ENCODE measurements around the gene PODN.

The PODN gene

DNA sequence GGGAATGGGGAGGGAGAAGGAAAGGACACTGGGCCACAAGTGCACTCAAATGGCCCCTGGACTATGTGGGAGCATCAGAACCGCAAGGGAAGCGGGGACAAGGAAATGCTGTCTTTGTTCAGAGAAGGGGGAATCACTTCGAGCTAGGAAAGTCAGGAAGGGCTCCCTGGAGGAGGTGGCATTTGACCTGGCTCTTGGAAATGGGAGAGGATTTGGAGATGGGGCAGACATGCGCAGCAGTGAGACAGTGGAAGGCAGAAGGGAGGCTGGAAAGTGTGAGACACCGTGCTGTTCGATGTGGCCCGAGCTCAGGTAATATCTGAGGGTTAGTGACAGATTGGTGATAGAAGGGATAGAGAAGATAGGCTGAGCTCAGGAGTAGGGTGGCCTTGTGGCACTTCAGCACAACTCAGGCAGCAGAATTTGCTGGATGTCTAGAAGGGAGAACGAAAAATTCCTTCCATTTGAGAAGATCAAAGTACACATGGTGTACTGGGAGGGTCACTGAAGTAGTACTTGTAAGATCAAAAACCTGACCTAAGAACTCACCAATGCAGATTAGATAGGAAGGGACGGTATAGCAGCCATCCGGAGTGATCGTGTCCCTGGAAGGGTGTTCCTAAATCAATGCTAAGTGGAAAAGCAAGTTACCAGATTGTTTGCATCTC is 55.1 kb downstream of the PODN start:
- no peak for DNase-seq

DNA sequence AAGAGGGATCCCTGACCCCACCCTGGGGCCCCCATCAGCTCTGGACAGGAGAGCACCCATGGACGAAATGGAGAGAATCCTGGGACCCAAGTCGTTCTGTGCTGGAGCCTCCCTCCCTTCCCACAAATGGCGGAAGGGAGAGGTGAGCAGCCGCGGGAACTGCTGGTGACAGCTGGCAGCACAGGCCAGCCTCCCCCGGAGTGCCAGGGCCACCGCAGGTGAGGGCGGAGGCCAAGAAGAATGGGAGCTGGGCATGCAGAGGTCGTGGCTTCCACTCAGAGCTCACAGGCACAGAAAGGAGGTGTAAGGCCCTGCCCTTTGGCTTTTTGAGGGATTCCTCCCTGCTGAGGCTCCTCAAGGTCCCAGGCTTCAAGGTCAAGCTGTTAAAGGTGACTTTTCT is 55.8 kb downstream of the PODN start:
- DNase-seq: no peak

DNA sequence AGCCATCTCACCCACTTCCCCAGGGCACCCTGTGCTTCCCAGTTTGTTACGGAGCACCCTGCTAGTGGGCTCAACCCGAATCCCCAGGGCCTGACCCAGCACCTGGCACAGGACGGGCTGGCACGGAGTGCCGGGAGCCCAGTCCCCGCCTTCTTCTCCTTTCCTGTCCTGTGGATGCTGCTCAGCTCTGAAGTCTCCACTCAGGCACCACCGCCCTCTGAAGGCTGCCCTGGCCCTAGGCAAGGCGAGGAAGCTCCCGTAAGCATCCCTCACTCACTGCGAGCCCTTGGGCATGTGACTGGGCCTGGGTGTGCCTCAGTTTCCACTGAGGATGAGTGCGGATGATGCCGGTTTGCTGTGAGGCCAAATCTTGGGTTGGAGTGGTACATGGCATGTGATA is 58.6 kb downstream of the PODN start:
- DNase-seq: no peak

DNA sequence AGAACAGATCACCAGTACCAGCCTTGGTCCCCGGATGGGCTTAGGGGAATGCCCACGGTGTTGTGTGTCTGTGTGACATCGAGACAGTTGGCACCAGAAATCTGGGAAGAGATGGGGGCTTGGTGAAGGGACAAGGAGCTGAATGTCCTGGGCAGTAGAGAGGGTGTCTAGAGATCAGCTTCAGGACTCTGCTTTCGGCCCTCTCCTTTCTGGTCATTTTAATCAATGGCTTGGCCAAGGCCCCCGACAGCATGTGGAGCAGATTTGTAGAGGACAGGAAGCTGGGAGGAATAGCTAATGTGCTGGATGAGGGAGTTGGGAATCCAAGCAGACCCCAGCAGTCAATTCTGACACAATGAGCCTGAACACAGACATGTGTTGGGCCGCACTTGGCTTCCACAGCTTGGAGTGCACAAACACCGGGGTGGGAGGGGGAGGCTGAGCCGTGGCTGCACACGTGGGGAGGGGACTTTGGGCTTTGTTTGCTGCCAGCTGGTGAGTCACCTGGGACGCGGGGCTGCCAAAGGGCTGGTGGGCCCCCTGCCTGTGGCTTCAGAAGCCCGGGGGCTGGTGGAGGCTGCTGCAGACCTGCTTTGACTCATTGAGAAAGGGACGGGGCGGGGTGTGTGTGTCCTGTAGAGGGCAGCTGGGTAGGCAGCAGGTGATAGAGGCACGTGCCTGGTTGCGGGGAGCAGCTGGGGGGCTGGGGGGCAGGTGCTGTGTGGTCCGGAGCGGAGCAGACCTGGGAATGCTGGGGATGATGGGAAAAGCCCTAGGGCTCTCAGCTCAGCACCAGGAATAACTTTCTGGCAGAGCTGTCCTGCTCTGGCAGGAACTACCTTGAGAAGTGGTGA is 59.5 kb downstream of the PODN start:
- DNase-seq: no peak

DNA sequence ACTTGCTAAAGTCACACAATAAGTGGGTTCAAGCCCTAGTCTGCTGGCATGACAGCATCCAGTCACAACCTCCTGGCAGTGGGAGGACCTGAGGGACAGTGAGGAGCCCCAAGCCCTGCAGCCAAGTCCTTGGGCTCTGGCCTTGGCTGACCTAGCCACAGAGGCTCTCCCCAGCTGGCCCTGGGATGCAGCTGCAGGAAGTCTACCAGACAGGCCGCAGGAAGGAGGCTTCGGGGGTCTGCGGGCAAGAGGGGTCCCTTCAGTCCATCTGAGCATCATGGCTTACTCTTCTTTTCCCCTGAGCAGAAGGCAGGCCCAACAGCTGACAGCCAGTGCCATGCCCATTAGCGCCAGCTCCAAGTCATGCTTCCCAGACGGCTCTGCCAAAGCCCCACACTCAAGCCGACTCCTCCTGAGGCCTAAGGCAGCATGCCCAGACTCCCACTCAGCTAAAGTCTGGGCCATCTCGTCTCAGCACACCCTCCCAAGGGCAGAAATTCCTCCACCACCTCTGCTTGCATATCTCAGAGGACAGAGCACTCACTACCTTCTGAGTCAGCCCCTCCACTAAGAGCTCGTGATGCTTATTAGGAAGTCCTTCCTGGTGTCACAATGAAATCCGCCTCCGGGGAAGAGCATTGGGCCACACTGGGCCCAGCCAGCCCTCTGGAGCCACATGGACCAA is 60.3 kb downstream of the PODN start:
- no peak for DNase-seq

DNA sequence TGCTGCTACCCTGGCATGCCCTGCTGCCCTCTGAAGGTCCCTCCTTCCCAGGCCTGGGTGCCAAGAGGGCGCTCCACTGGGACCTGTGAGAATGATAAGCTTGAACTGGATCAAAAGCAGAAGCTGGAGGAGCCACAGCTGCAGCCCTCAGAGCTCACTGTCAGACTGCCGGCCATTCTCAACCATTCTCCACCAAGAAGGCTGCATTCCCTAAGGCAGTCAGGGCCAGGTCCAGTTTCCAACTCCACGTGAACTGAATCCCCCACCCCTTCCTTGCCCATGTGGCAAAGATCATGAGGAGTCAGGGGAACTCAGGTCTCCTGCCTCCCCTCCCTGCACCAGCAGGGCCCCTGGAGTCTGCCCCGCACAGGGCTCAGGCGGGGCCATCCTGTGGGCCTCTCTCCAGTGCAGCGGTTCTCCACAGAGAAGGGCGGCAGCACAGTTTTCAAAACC is 61.0 kb downstream of the PODN start:
- DNase-seq: no peak

DNA sequence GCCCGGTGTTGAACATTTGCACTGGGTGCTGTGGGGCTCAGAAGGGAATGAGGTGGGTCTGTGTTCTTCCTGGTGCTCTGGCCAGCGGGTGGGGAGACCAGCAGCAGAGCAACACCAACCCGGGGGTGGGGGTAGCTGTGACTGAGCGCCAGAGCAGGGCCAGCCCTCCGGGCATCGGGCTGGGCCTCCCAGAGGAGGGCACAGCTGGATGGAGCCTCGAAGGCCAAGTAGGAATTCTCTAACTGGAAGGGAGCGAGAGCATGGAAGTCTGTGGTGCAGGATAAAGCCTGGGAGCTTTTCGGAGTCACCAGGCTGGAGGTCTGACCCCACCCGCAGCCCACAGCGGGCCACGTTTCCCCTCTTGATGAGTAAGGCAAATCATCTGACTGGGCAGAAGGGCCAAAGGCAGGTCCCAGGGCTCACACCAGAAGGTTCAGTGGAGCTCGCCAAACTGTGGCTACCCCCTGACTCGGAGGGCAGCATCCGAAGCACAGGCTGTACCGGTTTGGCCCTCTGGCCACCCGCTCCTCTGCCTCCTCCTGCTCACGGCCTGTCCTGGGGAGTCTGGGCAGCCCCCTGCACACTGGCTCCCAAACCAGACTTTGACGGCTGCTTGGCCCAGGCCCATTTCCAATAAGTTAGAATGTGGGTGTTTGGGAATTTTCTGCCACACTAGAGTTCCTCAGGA is 61.6 kb downstream of the PODN start:
- no peak for DNase-seq

DNA sequence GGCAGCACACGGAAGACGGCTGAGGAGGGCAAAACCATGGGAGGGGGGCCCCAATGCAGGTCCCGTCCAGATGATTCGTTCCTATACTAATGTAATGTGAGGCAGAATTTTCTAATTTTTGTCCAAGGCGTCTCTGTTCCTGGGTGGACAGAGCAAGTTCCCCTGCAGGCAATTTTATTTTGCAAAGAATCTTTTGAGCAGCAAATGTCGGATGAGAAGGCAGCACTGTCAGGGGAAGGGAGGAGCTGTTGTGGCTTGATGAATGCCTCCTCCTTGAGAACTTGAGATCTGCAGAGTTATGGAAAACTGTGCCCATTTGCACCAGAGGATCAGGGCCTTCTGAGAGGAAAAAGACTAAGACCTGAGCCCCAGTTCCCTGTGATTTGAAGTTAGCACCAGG is 63.1 kb downstream of the PODN start:
- no peak for DNase-seq

DNA sequence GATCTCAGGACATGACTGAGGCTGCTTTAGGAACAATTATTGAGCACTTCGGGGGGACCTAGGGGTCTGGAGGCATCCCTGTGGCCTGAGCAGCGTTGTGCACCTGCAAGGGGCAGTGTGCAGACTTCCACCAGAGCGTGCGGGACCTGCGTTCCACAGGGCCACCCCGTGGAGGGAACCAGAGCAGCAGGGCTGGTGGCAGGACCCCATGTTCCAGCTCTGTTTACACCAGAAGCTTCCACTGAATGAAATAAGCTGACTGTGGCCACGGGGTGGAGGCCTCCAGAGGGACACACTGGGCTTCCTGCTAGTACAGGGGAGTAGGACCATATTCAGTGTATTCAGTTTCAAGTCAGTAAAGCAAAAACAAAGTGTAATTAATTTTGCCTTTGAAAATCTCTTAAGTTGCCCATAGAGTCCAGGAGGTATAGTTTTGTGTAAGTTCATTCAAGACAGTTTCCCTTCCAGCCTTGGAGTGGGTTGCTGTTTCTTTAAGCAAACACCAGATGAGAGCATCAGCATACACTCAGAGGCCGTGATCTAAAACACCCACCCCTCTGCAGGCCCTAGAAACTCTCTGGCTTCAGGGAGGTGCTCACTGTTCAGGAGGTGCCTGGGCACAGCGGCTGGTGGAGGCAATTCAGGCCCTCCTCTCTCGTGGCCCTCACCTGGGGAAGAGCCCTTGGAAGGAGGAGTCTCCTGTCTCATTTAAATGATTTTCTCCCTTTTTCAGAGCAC is 63.8 kb downstream of the PODN start:
- DNase-seq: no peak

DNA sequence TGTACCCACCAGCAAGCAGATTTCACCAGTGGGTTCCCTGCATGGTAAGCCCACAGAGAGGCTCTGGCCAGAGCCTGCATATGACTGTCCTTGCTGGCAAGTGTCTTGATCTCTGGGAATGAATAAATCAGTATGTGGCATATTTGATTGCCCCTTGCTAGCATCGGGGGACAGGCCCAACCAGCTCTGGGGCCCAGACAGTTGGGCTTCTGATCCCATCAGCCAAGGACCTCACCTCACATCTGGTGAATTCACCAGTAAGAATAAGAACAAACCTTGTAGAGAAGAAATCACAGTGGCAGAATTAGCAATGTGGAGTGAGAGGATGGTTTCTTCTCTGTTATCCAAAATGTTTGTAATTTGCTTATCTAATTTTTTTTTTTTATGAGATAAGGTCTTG is 64.5 kb downstream of the PODN start:
- DNase-seq: no peak

DNA sequence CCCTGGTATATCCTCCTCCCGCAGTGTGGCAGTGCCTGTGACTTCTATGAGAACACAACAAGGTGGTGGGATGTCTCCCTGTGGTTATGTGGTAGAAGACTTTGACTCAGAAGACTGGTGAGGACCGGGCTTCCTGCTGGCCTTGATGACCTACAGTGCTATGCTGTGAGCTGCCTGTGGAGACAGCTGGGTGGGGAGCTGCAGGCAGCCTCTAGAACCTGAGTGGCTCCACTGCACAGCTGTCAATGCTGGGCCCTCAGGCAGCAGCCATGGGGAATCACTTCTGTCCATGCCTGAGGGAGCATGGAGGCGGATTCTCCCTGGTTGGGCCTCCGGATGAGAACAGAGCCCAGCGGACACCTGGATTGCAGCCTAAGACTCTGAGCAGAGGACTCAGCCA is 65.5 kb downstream of the PODN start:
- DNase-seq: no peak

DNA sequence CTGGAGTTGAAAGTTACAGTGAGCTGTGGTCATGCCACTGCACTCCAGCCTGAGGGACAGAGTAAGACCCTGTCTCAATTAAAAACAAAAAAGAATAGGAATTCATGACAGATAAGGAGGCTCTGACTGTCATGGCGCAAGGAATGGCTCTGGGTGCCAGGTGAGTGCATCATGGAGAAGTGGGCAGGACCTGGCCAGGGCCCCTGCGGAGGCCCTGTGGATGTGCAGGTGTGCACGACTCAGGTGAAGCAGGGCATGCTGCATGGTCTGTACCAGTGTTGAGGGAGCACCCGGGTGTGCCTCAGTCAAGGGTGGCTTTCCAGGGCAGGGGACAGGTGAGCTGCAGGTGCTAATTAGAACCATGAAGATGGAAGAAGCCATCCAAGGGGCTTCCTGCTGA is 66.4 kb downstream of the PODN start:
- DNase-seq: no peak

DNA sequence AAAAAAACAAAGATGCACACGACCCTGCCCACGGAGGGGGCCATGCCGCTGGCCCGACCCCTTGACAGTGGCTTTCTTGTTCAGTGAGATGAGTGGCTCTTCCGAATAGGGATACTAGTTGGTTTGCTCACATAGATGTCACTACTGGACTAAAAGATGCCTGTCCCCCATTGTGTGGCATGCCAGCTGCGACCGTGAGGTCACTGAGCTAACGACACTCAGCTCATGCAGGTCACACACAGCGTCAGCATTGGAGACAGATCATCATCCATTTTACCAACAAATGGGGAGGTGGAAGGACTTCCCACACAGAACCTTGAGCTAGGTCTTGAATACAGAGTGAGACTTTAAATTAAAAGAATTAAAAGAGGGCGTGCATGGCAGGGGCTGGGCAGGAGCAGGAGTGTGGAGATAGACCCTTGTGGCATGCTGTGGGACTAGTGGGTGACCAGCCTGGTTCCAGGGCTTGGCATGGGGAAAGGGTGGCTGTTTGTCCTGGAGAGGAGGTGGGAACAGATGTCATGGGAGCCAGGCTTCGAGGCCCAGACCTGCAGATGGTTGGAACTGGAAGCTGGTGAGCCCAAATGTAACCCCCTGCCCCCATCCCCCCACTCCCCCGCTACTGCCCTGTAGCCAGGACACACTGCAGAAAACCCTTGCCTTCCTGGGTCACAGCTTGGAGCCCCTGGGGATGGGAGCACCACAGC is 68.0 kb downstream of the PODN start:
- DNase-seq: no peak

DNA sequence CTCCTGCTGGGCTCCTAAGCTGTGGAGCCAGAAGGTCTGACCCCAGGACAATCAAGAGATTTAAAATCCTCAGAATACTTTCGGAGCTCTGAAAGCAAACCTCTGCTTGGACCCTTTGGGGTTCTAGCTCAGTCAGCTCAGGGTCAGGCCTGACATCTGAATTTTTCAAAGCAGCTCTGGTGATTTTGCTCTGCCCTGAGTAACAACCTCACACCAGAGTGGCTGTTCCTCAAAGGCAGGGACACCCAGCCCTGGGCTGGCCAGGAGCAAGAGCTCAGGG is 68.5 kb downstream of the PODN start:
- no peak for DNase-seq

DNA sequence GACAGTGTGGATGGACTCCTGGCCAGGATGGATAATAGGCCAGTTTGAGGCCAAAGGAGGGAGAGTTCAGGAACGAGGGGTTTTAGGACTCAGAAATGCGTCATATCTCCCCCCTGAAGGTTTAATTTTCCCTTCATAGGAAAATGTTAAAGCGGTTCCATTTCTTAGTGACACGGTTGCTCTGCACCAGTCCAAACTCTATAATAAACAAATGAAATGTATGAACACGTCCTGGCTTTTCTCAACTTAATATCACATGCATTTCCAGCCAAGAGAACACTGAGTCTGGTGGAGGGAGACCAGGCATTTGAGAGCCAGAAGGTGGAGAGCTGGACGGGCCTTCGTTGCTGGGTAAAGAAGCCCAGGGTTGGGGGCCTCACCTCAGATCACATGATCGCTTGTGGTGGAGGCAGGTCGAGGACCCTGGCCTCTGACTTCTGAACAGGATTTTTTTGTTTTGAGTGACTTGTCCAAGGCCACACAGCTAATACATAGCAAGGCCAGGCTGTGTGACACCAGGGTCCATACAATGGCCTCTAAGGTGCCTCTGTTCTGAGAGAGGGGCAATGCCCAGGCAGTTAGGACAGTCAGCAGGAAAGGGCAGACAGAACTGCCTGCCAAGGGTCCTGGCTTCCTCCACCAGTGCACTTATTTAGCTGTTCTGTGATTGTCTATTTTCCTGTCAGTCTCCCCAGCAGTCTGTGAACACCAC is 69.0 kb downstream of the PODN start:
- no peak for DNase-seq

DNA sequence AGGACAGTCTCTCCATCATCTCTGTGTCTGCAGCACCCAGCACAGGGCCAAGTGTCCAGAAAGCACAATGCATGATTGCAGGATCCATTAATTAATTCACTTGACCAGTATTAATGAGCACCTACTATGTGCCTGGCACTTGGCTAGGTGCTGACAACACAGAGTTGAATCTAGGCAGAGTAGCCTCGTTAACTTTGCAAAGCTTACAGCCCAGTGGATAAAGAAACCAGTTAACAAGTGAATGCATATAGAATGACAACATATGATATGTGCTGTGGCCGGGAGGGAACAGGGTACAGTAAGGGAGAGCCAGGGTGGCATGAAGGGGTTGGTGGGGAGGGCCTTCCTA is 69.6 kb downstream of the PODN start:
- no peak for DNase-seq

DNA sequence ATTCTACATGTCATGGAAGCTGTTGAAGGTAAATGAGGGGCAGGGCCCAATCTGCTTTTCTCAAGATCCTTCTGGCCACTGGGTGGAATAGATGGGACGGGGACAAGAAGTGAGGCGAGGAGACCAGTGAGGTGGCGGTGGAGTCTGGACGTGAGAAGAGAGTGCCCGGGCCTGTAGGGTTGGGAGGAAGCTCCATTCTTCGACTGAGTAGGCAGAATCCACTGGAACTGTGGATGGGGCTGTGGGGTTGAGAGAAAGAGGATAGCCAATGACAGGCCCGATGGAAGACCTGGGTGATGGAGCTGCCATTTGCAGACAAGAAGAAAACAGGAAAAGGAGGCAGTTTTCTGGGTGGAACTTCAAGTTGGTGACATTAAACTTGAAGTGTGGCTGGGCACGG is 70.2 kb downstream of the PODN start:
- DNase-seq: no peak

DNA sequence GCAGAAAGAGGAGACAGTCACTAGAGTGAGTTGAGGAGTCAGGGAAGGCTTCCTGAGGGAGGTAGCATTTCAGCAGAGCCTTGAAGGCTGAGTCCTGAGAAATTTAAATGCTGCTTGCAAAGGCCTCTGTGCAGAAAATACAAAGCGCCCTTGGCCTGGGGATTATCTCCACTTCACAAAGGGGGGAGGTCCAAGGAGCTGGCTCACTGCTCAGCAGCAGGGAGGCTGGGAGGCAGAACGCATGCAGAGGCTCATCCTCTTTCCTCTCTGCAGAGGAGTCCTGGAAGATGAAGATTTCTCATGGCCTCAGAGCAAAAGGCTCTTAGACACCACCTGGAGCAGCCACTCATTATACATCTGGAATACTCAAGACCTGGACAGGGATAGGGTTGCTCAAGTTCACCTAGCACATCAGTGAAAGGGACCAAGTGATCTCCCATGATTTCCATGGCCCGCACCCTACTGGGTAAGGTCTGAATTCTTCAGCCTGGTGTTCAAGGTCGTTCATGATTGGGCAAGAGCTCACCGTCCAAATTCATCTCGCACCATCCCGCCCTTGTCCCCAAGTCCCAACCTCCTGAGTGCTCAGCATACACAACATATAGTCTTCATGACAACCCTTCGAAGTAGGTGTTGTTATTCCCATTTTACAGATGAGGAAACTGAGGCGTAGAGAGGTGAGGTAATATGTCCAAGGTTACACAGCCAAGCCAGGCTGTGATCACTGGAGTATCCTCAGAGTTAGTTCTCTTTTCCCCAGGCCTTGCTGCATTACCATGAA is 71.4 kb downstream of the PODN start:
- DNase-seq: no peak

DNA sequence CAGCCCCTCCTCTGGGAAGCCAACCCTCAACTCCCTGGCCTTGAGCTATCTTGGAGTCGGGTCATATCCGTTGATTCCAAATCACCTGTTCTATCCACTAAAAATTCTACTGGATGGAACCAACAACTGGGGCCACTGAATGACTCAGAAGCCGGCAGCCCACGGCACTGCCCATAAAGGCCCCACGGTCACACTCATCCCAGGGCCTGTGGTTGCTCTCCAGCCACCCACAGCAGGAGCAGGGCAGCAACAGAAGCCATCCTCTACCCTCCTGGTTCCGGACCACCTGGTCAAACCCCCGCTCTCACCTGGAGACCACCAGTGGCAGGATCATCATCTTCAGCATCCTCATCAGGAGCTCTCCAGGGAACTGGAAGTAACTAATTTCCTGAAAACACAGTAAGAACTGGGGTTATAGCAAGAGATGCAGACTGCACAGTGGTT is 72.1 kb downstream of the PODN start:
- DNase-seq: no peak
